SK-N-SH (cell line): ENCODE data around the gene EBNA1BP2. TPM values are rescaled to one million over a fixed set of nuclear protein-coding genes. Genes with fewer than 3 reads are reported as not detected.

ENCODE experiments used
- CTCF ChIA-PET: fragments of 300-600, 350-600 bp; formaldehyde crosslinking; extraction: SDS; loops from one replicate; lab custom pipeline; 2021; lab: Yijun Ruan, JAX
- POLR2A ChIA-PET: fragments of 350-600 bp; sonication (Branson Sonifier 250); formaldehyde crosslinking; extraction: SDS; loops from one replicate; lab custom pipeline; 2020; ENCODE audit warnings: antibody characterized with exemption, inconsistent platforms; lab: Yijun Ruan, JAX
- DNase-seq: peaks from one replicate; pipeline ENCODE4 v3.0.0; 2012
- H2AFZ ChIP-seq: fragments of 200-600 bp; sonication (generic); 2 replicates; pipeline ENCODE4 v1.8.1; 2016; ENCODE audit warnings: antibody characterized with exemption, mild to moderate bottlenecking, low read depth
- H3F3A ChIP-seq: fragments of 200-600 bp; sonication (generic); replicated peaks from 2 replicates; pipeline ENCODE3; 2016; ENCODE audit warnings: antibody characterized with exemption, mild to moderate bottlenecking; ENCODE audit not compliant: insufficient read depth
- H3K27ac ChIP-seq, 2 experiments: fragments of 200-500 bp in 1 of 2; fragments of 200-600 bp in 1 of 2; sonication (Bioruptor generic) in 1 of 2; sonication (generic), shearing (Covaris generic) in 1 of 2; 2 replicates each; pipeline versions ENCODE4 v1.5.1 to v1.6.1; 2014 to 2016; ENCODE audit warnings: low read depth in 2 of 2, inconsistent platforms in 1 of 2, low read length in 1 of 2, mild to moderate bottlenecking in 1 of 2, mixed read lengths in 1 of 2
- H3K27me3 ChIP-seq: fragments of 200-600 bp; sonication (generic), shearing (Covaris generic); 2 replicates; pipeline ENCODE4 v1.6.1; 2016; ENCODE audit warnings: mixed run types; ENCODE audit not compliant: insufficient read depth
- H3K36me3 ChIP-seq, 2 experiments: fragments of 200-500 bp in 1 of 2; fragments of 200-600 bp in 1 of 2; sonication (Bioruptor generic) in 1 of 2; sonication (generic) in 1 of 2; replicated peaks in 1 of 2; 2 replicates each; pipeline versions ENCODE3 to v1.5.1; 2014 to 2016; ENCODE audit warnings: low read length in 1 of 2, mild to moderate bottlenecking in 1 of 2; ENCODE audit not compliant: insufficient read depth in 2 of 2, control insufficient read depth in 1 of 2
- H3K4me1 ChIP-seq, 2 experiments: fragments of 200-500 bp in 1 of 2; fragments of 200-600 bp in 1 of 2; sonication (Bioruptor generic) in 1 of 2; sonication (generic), shearing (Covaris generic) in 1 of 2; 2 replicates each; pipeline versions ENCODE4 v1.5.1 to v1.6.1; 2014 to 2016; ENCODE audit warnings: low read depth in 1 of 2, low read length in 1 of 2, mixed run types in 1 of 2; ENCODE audit not compliant: insufficient read depth in 2 of 2, control insufficient read depth in 1 of 2
- H3K4me2 ChIP-seq: fragments of 200-600 bp; sonication (generic), shearing (Covaris generic); 2 replicates; pipeline ENCODE4 v1.6.1; 2017; ENCODE audit warnings: mixed run types
- H3K4me3 ChIP-seq, 2 experiments: fragments of 200-500 bp in 1 of 2; fragments of 200-600 bp in 1 of 2; sonication (Bioruptor generic) in 1 of 2; sonication (generic), shearing (Covaris generic) in 1 of 2; 2 replicates each; pipeline versions ENCODE4 v1.5.1 to v1.8.1; 2014 to 2016; ENCODE audit warnings: low read depth in 2 of 2, inconsistent platforms in 1 of 2, low read length in 1 of 2, mild to moderate bottlenecking in 1 of 2, mixed read lengths in 1 of 2, moderate library complexity in 1 of 2
- H3K79me2 ChIP-seq: fragments of 200-600 bp; sonication (generic); 2 replicates; pipeline ENCODE4 v1.8.1; 2017; ENCODE audit warnings: mild to moderate bottlenecking; ENCODE audit not compliant: insufficient read depth
- H3K9ac ChIP-seq: fragments of 200-600 bp; sonication (generic); 2 replicates; pipeline ENCODE4 v1.6.1; 2017; ENCODE audit warnings: mixed run types
- H3K9me2 ChIP-seq: fragments of 200-600 bp; sonication (generic); 2 replicates; pipeline ENCODE4 v1.6.1; 2017; ENCODE audit warnings: mixed run types
- H3K9me3 ChIP-seq: fragments of 200-600 bp; sonication (generic); 2 replicates; pipeline ENCODE4 v1.6.1; 2017; ENCODE audit warnings: mixed run types, mild to moderate bottlenecking, moderate library complexity
- H4K20me1 ChIP-seq: fragments of 200-600 bp; sonication (generic); 2 replicates; pipeline ENCODE4 v1.6.1; 2017; ENCODE audit warnings: mild to moderate bottlenecking, mixed run types; ENCODE audit not compliant: insufficient read depth
- EP300 ChIP-seq, 2 experiments: IDR thresholded peaks; 2 replicates each; pipeline versions ENCODE4 v1.4.0 to v1.6.1; 2012; ENCODE audit warnings: borderline replicate concordance in 1 of 2, low read depth in 1 of 2, low read length in 1 of 2
- FOXJ3 ChIP-seq: sonication (generic); formaldehyde crosslinking; IDR thresholded peaks from 2 replicates; pipeline ENCODE4 v1.5.1; 2020; ENCODE audit warnings: mild to moderate bottlenecking, missing genetic modification reagents
- FOXM1 ChIP-seq: IDR thresholded peaks from 2 replicates; pipeline ENCODE4 v1.4.0; 2012; ENCODE audit warnings: low read depth, mild to moderate bottlenecking
- GABPA ChIP-seq: IDR thresholded peaks from 2 replicates; pipeline ENCODE4 v1.4.0; 2012; ENCODE audit warnings: low read depth, mild to moderate bottlenecking
- GATA2 ChIP-seq: sonication (generic); formaldehyde crosslinking; IDR thresholded peaks from 2 replicates; pipeline ENCODE4 v1.5.0; 2020; ENCODE audit warnings: mild to moderate bottlenecking, missing genetic modification reagents
- MEF2A ChIP-seq: IDR thresholded peaks from 2 replicates; pipeline ENCODE4 v1.4.0; 2012; ENCODE audit warnings: low read depth, borderline replicate concordance
- NRF1 ChIP-seq: IDR thresholded peaks from 2 replicates; pipeline ENCODE4 v1.6.1; 2012; ENCODE audit warnings: low read depth, mild to moderate bottlenecking, low read length
- RCOR1 ChIP-seq: fragments of 150-350 bp; IDR thresholded peaks from 2 replicates; pipeline ENCODE4 v1.6.1; 2017; ENCODE audit warnings: antibody characterized with exemption, low read length
- RFX5 ChIP-seq: IDR thresholded peaks from 2 replicates; pipeline ENCODE4 v1.6.1; 2012; ENCODE audit warnings: mild to moderate bottlenecking, improper control_type of control experiment, low read length
- TAF1 ChIP-seq: IDR thresholded peaks from 2 replicates; pipeline ENCODE4 v1.6.1; 2012; ENCODE audit warnings: low read depth, mild to moderate bottlenecking, low read length, moderate library complexity, borderline replicate concordance
- TCF12 ChIP-seq: IDR thresholded peaks from 2 replicates; pipeline ENCODE4 v1.4.0; 2012
- TEAD4 ChIP-seq: IDR thresholded peaks from 2 replicates; pipeline ENCODE4 v1.4.0; 2012; ENCODE audit warnings: mild to moderate bottlenecking, borderline replicate concordance; ENCODE audit not compliant: insufficient read depth
- WGBS: methylation state at CpG from one replicate; pipeline ENCODE4 v1.1.6; 2017; ENCODE audit warnings: low lambda C conversion rate; 5-methylcytosine and 5-hydroxymethylcytosine counted together
- polyA plus RNA-seq, 3 experiments: library from polyadenylated mRNA; depleted of rRNA; stranded (reverse); fragments of >200 nt; gene quantifications; 2 replicates each; pipeline ENCODE4 v1.2.3, GENCODE V29; 2012
- TF ChIP-seq, protein P1 (sequence below): IDR thresholded peaks from 2 replicates; pipeline ENCODE4 v1.4.0; 2012; ENCODE audit warnings: low read depth
- TF ChIP-seq, protein P2 (sequence below): fragments of 200-600 bp; sonication (generic); IDR thresholded peaks from 2 replicates; pipeline ENCODE4 v1.6.1; 2017; ENCODE audit warnings: antibody characterized with exemption, mild to moderate bottlenecking, moderate library complexity

Gene EBNA1BP2
- polyA plus RNA-seq, 1 of the 3 experiments (the other 2 are of a cell fraction) = 146 TPM

DNA sequence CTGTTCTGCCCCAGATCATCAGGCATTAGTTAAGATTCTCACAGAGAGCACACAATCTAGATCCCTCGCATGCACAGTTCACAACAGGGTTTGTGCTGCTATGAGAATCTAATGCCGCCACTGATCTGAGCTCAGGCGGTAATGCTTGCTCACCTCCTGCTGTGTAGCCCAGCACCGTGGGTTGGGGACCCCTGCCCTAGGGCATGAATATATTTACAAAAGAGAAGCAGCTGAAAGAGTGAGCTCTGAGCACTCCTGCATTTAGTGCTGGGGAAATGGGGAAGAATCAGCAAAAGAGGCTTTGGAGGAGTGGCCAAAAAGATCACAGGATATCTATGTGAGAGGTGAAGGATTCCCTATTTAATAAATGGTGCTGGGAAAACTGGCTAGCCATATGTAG is 5.6 kb upstream of the EBNA1BP2 start (continued):
- TF ChIP-seq MEF2A (no peak), FOXJ3 (CRISPR knock-in tag) (no peak), NRF1 (no peak), RFX5 (no peak), GABPA (no peak)
- TF ChIP-seq, protein P1, sequence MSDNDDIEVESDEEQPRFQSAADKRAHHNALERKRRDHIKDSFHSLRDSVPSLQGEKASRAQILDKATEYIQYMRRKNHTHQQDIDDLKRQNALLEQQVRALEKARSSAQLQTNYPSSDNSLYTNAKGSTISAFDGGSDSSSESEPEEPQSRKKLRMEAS = no peak

DNA sequence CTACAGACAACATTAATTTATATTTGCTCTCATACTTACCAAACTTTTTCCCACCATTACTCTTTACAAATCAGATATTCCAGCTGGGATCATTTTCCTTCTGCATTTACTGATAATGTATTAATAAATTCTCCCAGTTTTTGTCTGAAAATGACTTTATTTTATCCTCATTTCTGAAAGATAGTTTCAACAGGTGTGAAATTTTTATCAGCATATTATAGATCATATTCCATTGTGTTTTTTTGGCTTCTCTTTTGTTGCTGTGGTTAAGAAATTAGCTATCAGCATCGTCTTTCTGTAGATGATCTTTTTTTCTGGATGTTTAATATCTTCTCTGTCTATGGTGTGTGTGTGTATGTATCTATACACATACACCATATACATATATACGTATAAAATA is 2.8 kb upstream of the EBNA1BP2 start:
- H3K4me1 ChIP-seq = peaks cover 5 to 7% of the 10 kb centered on the region in 2 experiments; a peak in 2 of 4 replicates
- TF ChIP-seq TCF12 = no peak
- TF ChIP-seq, protein P2, sequence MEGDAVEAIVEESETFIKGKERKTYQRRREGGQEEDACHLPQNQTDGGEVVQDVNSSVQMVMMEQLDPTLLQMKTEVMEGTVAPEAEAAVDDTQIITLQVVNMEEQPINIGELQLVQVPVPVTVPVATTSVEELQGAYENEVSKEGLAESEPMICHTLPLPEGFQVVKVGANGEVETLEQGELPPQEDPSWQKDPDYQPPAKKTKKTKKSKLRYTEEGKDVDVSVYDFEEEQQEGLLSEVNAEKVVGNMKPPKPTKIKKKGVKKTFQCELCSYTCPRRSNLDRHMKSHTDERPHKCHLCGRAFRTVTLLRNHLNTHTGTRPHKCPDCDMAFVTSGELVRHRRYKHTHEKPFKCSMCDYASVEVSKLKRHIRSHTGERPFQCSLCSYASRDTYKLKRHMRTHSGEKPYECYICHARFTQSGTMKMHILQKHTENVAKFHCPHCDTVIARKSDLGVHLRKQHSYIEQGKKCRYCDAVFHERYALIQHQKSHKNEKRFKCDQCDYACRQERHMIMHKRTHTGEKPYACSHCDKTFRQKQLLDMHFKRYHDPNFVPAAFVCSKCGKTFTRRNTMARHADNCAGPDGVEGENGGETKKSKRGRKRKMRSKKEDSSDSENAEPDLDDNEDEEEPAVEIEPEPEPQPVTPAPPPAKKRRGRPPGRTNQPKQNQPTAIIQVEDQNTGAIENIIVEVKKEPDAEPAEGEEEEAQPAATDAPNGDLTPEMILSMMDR = no peak
- TF ChIP-seq NRF1 = no peak
- TF ChIP-seq, protein P1 = no peak
- TF ChIP-seq TAF1 = no peak
- TF ChIP-seq GATA2 (CRISPR knock-in tag) = no peak
- TF ChIP-seq FOXM1 = no peak
- TF ChIP-seq, all 33 proteins: peak for 0
- Histone ChIP-seq H3K4me2 (no peak overlapping the region), H3K4me3 (no peak overlapping the region), H3K9me2 (no peaks in the 10 kb centered on the region), H3K9me3 (no peaks in the 10 kb centered on the region), H3K9ac (no peak overlapping the region), H3F3A (no peaks in the 10 kb centered on the region), H3K27me3 (no peaks in the 10 kb centered on the region; the same call in 1 of the 2 replicates), H4K20me1 (no peaks in the 10 kb centered on the region; the same call in 1 of the 2 replicates), H3K79me2 (peaks cover 22% of the 10 kb centered on the region), H3K36me3 (peaks cover 8 to 10% of the 10 kb centered on the region in 2 experiments), H2AFZ (no peak overlapping the region), H3K27ac (no peak overlapping the region)
- DNase-seq = no peak
- ChIA-PET CTCF (interaction anchor here (0.6 to 1.1 kb wide), 2 partner anchors 240 to 262 kb away, joined by 3 read pairs; no protein-coding TSS in a partner anchor), POLR2A (no interaction called here)
- 52% methylated on average over 2 of the region's 2 CpGs for WGBS

DNA sequence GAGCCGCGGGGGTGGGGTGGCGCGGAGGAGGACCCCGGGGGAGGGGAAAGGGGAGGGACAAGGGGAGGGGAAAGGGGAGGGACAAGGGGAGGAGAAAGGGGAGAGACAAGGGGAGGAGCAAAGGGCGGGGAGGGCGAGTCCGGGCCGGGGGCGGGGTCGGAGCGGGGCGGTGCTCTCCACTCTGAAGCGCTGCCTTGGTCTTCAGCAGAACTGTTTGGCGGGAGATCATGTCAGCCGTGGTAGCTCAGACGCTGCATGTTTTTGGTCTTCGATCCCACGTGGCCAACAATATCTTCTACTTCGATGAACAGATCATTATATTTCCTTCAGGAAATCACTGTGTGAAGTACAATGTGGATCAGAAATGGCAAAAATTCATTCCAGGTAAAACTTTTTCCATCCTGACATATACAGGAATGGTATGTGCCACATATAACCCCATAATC is 460 bp upstream of the EBNA1BP2 start:
- H2AFZ ChIP-seq = peak overlapping the region; percentile 65; the same call in 1 of the 2 replicates
- H3K9ac ChIP-seq = peak overlapping the region; percentile 73; the same call in 1 of the 2 replicates
- peak overlapping the region; percentile 91; the same call in 1 of the 2 replicates for H3K4me2 ChIP-seq
- peak; percentile 94 for DNase-seq
- no peaks in the 10 kb centered on the region for H3F3A ChIP-seq
- H3K36me3 ChIP-seq = peaks cover 31 to 32% of the 10 kb centered on the region in 2 experiments
- CTCF ChIA-PET = no interaction called here
- H3K9me3 ChIP-seq = no peaks in the 10 kb centered on the region
- peak overlapping the region; percentile 83 to 100 for H3K4me3 ChIP-seq
- H3K4me1 ChIP-seq = peaks cover 5 to 7% of the 10 kb centered on the region in 2 experiments; a peak in 2 of 4 replicates
- peak overlapping the region; percentile 61 to 62; a peak in 2 of 4 replicates for H3K27ac ChIP-seq
- 1% methylated on average over 20 of the region's 20 CpGs for WGBS
- no peaks in the 10 kb centered on the region; the same call in 1 of the 2 replicates for H3K27me3 ChIP-seq
- POLR2A ChIA-PET = interaction anchor here (1.5 kb wide), 1 partner anchor 27 kb away, joined by 6 read pairs; no protein-coding TSS in a partner anchor
- TF ChIP-seq RCOR1 (no peak), TEAD4 (no peak), EP300 (IDR thresholded peaks at IDR 0.05; ENCODE audit: borderline replicate concordance in 1 of 2, low read depth in 1 of 2, low read length in 1 of 2) (no peak), GATA2 (CRISPR knock-in tag) (no peak)
- TF ChIP-seq, protein P2 = no peak
- TF ChIP-seq, protein P1 = peak; percentile 95
- peaks cover 34% of the 10 kb centered on the region for H3K79me2 ChIP-seq
- H4K20me1 ChIP-seq = no peaks in the 10 kb centered on the region; the same call in 1 of the 2 replicates
- no peaks in the 10 kb centered on the region for H3K9me2 ChIP-seq
